ENCODE measurements around the gene RHOT1. TPM values are rescaled to one million over a fixed set of nuclear protein-coding genes. Genes with fewer than 3 reads are reported as not detected.

RHOT1 gene
- total RNA-seq, 1 experiment from 2014 or later: 33.3 TPM

GRCh38 chr17:32268734-32269288, 126.5 kb downstream of the RHOT1 start:
- no peak overlapping the region for H3K4me3 Mint-ChIP-seq (ENCODE audit: unreplicated experiment)
- peaks cover 31% of the 10 kb centered on the region for H3K27me3 Mint-ChIP-seq (ENCODE audit: insufficient read depth, unreplicated experiment)
- no peak for TF ChIP-seq CTCF (IDR thresholded peaks at IDR 0.05; ENCODE audit: insufficient read depth in 1 of 2, low read depth in 1 of 2, low read length in 1 of 2, severe bottlenecking in 1 of 2, unreplicated experiment in 1 of 2)
- POLR2A ChIA-PET: no interaction called here
- Histone ChIP-seq H3K4me1 (peaks cover 4% of the 10 kb centered on the region; the same call in 1 of the 2 replicates), H3K27me3 (replicated peaks; ENCODE audit: control insufficient read depth, insufficient read depth, low read length) (peaks cover 6% of the 10 kb centered on the region), H3K4me3 (ENCODE audit: low read depth, low read length) (no peak overlapping the region), H3K36me3 (ENCODE audit: control insufficient read depth, insufficient read depth, low read length) (no peaks in the 10 kb centered on the region), H3K9me3 (no peaks in the 10 kb centered on the region)
- no peak for DNase-seq
- H3K27ac Mint-ChIP-seq (ENCODE audit: unreplicated experiment): no peak overlapping the region
- CTCF ChIA-PET: no interaction called here
- H3K36me3 Mint-ChIP-seq (ENCODE audit: insufficient read depth, unreplicated experiment): no peaks in the 10 kb centered on the region
- BruUV-seq (replicated peaks): no TSS peak
- intact Hi-C loops (cut with micrococcal nuclease; ENCODE audit: unreplicated experiment): loop anchor here (5.0 kb wide), 1 partner anchor 48 kb away; no protein-coding TSS in a partner anchor
- H3K4me1 Mint-ChIP-seq (ENCODE audit: low read depth, unreplicated experiment): no peaks in the 10 kb centered on the region
- H3K9me3 Mint-ChIP-seq (ENCODE audit: unreplicated experiment): no peaks in the 10 kb centered on the region

- no peak overlapping the region for H3K4me3 ChIP-seq (ENCODE audit: low read depth, low read length)
- POLR2A ChIA-PET: no interaction called here
- Mint-ChIP-seq H3K36me3 (ENCODE audit: insufficient read depth, unreplicated experiment) (no peaks in the 10 kb centered on the region), H3K9me3 (ENCODE audit: unreplicated experiment) (no peaks in the 10 kb centered on the region), H3K27ac (ENCODE audit: unreplicated experiment) (no peak overlapping the region), H3K4me3 (ENCODE audit: unreplicated experiment) (no peak overlapping the region), H3K27me3 (ENCODE audit: insufficient read depth, unreplicated experiment) (peaks cover 26% of the 10 kb centered on the region), H3K4me1 (ENCODE audit: low read depth, unreplicated experiment) (no peaks in the 10 kb centered on the region)
- H3K27me3 ChIP-seq (replicated peaks; ENCODE audit: control insufficient read depth, insufficient read depth, low read length): peaks cover 6% of the 10 kb centered on the region
- H3K4me1 ChIP-seq: peaks cover 4% of the 10 kb centered on the region; the same call in 1 of the 2 replicates
- H3K9me3 ChIP-seq: no peaks in the 10 kb centered on the region
- TF ChIP-seq CTCF (IDR thresholded peaks at IDR 0.05; ENCODE audit: insufficient read depth in 1 of 2, low read depth in 1 of 2, low read length in 1 of 2, severe bottlenecking in 1 of 2, unreplicated experiment in 1 of 2): no peak
- intact Hi-C loops (cut with micrococcal nuclease; ENCODE audit: unreplicated experiment): loop anchor here (5.0 kb wide), 1 partner anchor 48 kb away; no protein-coding TSS in a partner anchor
- no peaks in the 10 kb centered on the region for H3K36me3 ChIP-seq (ENCODE audit: control insufficient read depth, insufficient read depth, low read length)
- no TSS peak for BruUV-seq (replicated peaks)
- no peak for DNase-seq
- CTCF ChIA-PET: no interaction called here
Observed at GRCh38 chr17:32269377-32269776, 127.1 kb downstream of the RHOT1 start.

GRCh38 chr17:32271844-32272243, 129.5 kb downstream of the RHOT1 start:
- DNase-seq: no peak
- Mint-ChIP-seq H3K36me3 (ENCODE audit: insufficient read depth, unreplicated experiment) (no peaks in the 10 kb centered on the region), H3K27ac (ENCODE audit: unreplicated experiment) (no peak overlapping the region), H3K4me3 (ENCODE audit: unreplicated experiment) (no peak overlapping the region), H3K4me1 (ENCODE audit: low read depth, unreplicated experiment) (no peaks in the 10 kb centered on the region), H3K9me3 (ENCODE audit: unreplicated experiment) (no peaks in the 10 kb centered on the region), H3K27me3 (ENCODE audit: insufficient read depth, unreplicated experiment) (peaks cover 18% of the 10 kb centered on the region)
- intact Hi-C loops (cut with micrococcal nuclease; ENCODE audit: unreplicated experiment): no loop called here
- Histone ChIP-seq H3K9me3 (no peaks in the 10 kb centered on the region), H3K36me3 (ENCODE audit: control insufficient read depth, insufficient read depth, low read length) (no peaks in the 10 kb centered on the region), H3K4me3 (ENCODE audit: low read depth, low read length) (no peak overlapping the region), H3K27me3 (replicated peaks; ENCODE audit: control insufficient read depth, insufficient read depth, low read length) (no peaks in the 10 kb centered on the region; the same call in 1 of the 2 replicates), H3K4me1 (peaks cover 2% of the 10 kb centered on the region; the same call in 1 of the 2 replicates)
- ChIA-PET POLR2A (no interaction called here), CTCF (no interaction called here)
- no TSS peak for BruUV-seq (replicated peaks)
- no peak for TF ChIP-seq CTCF (IDR thresholded peaks at IDR 0.05; ENCODE audit: insufficient read depth in 1 of 2, low read depth in 1 of 2, low read length in 1 of 2, severe bottlenecking in 1 of 2, unreplicated experiment in 1 of 2)

All from Caco-2 (cell line).